HG03432 (cell line): Measurements from ENCODE around the gene AADACL3.

Experiments
- ATAC-seq: cut with Tn5 transposase; IDR thresholded peaks from one replicate; pipeline ENCODE4 v1.9.1; 2021; ENCODE audit warnings: mild to moderate bottlenecking, moderate library complexity; ENCODE audit not compliant: unreplicated experiment

The AADACL3 gene

DNA sequence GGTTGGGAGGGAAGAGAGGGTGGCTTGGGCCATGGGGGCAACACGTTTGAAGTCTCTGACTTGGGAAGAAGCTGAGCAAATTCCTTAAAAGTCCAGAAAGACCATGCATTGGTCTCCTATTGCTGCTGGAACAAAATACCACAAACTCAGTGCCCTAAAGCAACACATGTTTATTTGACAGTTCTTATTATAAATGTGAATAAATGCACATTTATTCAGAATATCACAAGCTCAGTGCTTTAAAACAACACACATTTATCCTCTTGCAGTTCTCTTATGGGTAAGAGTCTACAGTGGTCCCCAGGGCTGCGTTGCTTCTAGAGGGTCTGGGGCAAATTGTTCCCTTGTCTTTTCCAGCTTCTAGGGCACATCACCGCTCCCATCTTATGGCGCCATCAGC is 47.6 kb downstream of the AADACL3 start:
- no peak for ATAC-seq

DNA sequence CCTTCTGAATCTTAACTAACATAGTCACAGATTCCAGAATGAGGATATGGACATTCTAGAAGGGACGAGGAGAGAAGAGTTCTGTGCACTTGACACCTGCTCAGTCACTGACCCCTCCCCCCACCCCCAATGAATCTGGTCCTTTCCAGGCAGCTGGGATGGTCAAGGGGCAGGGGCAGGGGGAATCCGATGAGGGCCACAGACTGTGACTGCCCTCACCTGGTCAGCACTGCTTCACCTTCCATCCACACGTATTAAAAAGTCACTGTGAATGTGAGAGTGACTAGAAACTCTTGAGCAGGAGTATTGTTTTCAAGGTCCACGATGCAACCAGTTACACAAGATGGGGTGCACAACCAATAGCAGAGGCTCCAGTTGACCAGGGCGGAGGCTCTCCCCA is 48.1 kb downstream of the AADACL3 start:
- no peak for ATAC-seq

DNA sequence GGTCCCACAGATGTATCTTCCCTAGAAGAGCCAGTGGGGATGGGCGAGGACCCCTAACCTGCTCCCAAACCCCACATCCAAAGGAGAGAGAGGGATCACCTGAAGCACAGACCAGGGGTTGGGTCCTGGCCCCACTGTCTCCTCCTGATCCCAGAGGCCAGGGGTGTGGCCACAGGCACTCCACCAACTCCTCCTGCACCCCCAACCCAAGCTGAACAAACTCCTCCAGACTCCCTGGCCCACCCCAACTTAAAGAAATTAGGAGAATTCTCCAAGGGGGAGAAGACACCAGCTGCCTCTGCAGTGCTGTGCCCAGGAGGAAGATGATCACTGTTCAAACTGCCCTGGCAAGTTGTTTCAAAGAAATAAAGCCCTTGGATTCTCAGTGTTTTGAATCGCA is 53.1 kb downstream of the AADACL3 start:
- ATAC-seq = no peak

DNA sequence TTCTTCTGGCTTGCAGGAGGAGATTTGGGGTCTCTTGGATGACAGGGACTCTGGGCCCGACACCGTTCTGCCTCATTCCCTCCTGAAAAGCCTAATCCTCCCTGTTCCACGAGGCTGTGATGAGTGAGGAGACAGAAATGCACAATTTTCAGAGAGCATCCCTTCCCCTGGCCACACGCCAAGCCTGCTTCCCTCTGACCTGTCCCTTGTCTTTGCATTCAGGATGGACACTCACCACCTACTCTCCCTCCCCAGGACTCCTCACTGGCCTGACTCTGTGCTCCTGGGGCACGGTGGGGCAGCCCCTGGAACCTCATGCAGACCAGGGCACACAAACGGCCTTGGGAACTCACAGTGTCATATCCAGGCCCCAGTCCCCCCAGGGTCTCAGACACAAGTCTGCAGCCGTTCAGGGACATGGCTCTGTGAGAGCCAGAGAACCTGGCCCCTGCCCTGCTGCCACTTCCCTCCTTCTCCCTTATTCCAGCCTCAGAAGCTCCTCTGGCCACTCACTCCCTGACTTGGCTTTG is 54.1 kb downstream of the AADACL3 start:
- no peak for ATAC-seq

DNA sequence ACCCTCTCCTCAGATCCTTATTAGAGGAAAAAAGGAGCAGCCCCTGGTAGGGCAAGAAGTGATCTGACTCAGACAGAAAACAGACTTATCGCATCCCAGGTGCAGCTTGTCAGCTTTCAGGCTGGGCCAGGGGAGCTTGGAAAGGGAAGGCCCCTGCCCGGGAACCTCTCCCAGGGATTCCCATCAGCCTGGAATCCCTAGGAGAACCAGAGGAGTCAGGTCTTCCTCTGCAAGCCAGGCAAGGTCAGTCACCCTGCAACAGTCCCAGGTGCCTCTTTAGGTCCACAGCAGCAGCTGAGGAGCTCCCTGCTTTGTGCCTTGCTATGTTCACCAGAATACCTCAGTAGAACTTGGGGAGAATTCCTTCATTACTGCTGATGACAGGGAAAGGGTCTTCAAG is 54.7 kb downstream of the AADACL3 start:
- no peak for ATAC-seq

DNA sequence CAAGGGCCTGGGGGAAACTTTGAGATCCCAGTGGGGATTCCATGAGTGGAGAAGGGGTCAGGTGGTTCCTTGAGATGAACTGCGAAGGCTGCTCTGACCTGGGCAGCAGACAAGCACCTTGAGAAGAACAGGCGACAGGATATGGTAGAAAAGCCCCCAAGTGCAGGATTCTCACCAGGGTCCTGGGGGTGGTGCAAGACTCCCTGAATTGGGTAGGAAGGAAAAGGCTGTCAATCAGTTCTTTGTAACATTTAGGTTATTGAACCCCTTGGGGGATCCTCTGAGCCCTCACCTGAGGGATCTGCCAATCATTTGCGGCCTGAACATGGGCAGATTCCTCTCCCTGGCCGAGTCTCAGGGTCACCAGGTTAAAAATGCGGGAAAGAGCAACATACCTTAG is 55.3 kb downstream of the AADACL3 start:
- ATAC-seq = no peak

DNA sequence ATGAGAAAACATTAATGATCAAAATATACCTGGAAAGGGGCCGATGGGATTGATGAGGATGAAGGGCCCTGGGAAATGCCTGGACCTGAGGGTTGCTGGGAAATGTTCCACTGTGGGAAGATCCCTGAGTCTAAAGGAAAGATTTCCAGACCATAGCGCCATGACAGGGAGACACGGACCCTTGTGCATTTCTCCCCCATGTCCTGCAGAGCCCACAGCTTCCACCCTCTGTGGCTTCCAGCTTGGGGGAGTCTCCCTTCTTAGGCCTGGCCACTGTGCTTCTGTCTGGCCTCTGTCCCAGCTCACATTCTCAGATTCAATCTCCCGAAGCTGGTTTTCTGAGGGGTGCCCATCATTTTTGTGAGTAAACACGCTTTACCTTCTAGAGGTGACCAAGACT is 56.6 kb downstream of the AADACL3 start:
- no peak for ATAC-seq

DNA sequence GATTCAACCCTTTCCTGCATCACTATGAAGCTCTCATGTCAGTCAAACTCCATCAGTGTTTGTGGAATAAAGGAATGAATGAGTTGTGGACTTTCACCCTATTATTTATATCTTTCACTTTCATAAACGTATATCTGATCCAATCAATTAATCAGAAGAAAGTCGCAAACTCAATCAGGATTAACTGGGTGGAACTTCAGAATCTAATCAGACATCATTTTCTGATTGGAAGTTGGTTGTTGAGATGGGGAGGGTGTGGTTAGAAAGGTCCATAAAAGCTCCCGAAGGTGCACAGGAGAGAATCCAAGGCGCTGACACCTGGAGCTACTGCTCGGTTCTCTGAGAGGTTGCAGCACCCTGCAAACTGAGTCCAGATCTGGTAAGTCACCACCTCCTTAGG is 57.5 kb downstream of the AADACL3 start, which contains the start of gene PRAMEF12:
Gene PRAMEF12, plus strand, starts transcription at position 301 of the 400 bp plus-strand sequence. CDS start 1,130 bp downstream, outside the sequence.
- ATAC-seq = no peak

DNA sequence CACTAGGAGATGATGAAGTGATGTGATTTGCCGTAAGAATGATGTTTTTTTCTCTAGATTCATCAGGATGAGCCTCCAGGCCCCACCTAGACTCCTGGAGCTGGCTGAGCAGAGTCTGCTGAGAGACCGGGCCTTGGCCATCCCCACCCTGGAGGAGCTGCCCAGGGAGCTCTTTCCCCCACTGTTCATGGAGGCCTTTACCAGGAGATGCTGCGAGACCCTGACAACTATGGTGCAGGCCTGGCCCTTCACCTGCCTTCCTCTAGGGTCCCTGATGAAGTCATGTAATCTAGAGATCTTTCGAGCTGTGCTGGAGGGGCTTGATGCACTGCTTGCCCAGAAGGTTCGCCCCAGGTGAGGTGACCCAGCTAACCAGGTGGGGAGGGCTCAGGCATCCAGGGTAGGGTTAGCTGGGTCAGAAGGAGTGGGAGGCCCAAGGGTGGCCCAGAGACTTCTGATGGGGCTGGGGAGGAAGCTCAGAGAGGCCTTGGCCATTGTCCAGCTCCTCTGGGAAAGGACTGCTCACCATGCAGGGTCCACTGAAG is 59.0 kb downstream of the AADACL3 start:
- ATAC-seq = no peak

DNA sequence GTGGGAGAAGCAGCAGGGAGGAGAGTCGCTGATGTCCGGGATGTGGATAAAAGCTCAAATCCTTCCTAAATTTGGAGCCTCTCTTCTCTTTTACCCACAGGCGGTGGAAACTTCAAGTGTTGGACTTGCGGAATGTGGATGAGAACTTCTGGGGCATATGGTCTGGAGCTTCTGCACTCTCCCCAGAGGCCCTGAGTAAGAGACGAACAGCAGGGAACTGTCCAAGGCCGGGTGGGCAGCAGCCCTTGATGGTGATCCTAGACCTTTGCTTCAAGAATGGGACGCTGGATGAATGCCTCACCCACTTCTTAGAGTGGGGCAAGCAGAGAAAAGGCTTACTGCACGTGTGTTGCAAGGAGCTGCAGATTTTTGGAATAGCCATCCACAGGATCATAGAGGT is 59.5 kb downstream of the AADACL3 start:
- no peak for ATAC-seq

DNA sequence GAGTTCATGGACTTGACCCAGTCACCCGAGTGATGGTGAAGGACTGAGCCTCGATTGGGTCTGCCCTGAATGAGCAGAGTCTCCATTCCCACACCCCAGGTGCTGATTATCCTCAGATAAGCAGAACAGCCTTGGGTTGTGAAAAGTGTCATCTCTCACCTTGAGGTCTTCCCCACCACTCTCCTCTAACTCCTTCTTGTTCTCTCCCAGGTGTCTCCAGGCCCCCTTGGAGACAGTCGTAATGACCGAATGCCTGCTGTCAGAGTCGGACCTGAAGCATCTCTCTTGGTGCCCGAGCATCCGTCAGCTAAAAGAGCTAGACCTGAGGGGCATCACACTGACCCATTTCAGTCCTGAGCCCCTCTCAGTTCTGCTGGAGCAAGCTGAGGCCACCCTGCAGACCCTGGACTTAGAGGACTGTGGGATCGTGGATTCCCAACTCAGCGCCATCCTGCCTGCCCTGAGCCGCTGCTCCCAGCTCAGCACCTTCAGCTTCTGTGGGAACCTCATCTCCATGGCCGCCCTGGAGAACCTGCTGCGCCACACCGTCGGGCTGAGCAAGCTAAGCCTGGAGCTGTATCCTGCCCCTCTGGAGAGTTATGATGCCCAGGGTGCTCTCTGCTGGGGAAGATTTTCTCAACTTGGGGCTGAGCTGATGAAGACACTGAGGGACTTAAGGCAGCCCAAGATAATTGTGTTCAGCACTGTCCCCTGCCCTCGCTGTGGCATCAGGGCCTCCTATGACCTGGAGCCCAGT is 61.1 kb downstream of the AADACL3 start:
- no peak for ATAC-seq
